GM13977 (cell line): ENCODE results near the gene BIRC7.

Experiments used
- DNase-seq: peaks from one replicate; pipeline ENCODE4 v3.0.0; 2012; ENCODE audit warnings: low spot score
- CTCF ChIP-seq: IDR thresholded peaks from 2 replicates; pipeline ENCODE4 v1.5.1; 2012; ENCODE audit warnings: mild to moderate bottlenecking, control low read depth; ENCODE audit not compliant: insufficient read depth; ENCODE audit errors: extremely low read depth, missing control alignments
- in situ Hi-C: fragments of 300-500 bp; cut with MboI; formaldehyde crosslinking; loops from one replicate; pipeline ENCODE4 v1.12.0; 2022; ENCODE audit warnings: low sequenced_read_pairs, low pct_unique_long_range_greater_than_20kb, mixed read lengths, inconsistent platforms; ENCODE audit not compliant: unreplicated experiment

BIRC7 gene

GRCh38 chr20:63285636-63286615 lies 50.2 kb downstream of the BIRC7 start:
- DNase-seq: no peak
- in situ Hi-C loops: no loop called here
- TF ChIP-seq CTCF: no peak

- no peak for DNase-seq
- in situ Hi-C loops: no loop called here
- no peak for TF ChIP-seq CTCF
These were observed 51.3 kb downstream of the BIRC7 start for GRCh38 chr20:63286781-63287696.

- no peak for DNase-seq
- in situ Hi-C loops: no loop called here
- no peak for TF ChIP-seq CTCF
These were observed 52.2 kb downstream of the BIRC7 start for GRCh38 chr20:63287697-63288580.

GRCh38 chr20:63288581-63289251 lies 53.0 kb downstream of the BIRC7 start:
- TF ChIP-seq CTCF: no peak
- no peak for DNase-seq

GRCh38 chr20:63289311-63290135 lies 53.8 kb downstream of the BIRC7 start:
- no peak for TF ChIP-seq CTCF
- in situ Hi-C loops: no loop called here
- DNase-seq: no peak

More at GRCh38 chr20:63288581-63289251, 53.0 kb downstream of the BIRC7 start:
- in situ Hi-C loops: no loop called here
